H7 (cell line): ENCODE measurements around the gene ZFP36L2. TPM values are rescaled to one million over a fixed set of nuclear protein-coding genes. Genes with fewer than 3 reads are reported as not detected.
"Not testable (repeated sequence)": the region's sequence is repeated elsewhere in the genome, so short reads cannot be mapped to it uniquely, and the experiment has no call there.

ENCODE experiments used
- DNase-seq: peaks from one replicate; pipeline ENCODE4 v3.0.0; 2012
- H3K27me3 ChIP-seq: 2 replicates; pipeline ENCODE4 v1.6.0; 2011; ENCODE audit warnings: mild to moderate bottlenecking, low read length; ENCODE audit not compliant: control insufficient read depth, insufficient read depth
- H3K36me3 ChIP-seq: replicated peaks from 2 replicates; pipeline ENCODE4 v1.5.1; 2011; ENCODE audit warnings: low read length; ENCODE audit not compliant: control insufficient read depth, insufficient read depth
- H3K4me3 ChIP-seq: 2 replicates; pipeline ENCODE4 v1.5.1; 2011; ENCODE audit warnings: low read depth, mild to moderate bottlenecking, control low read depth, low read length, moderate library complexity; ENCODE audit not compliant: insufficient read depth
- total RNA-seq: library from RNA; depleted of rRNA; stranded (reverse); fragments of >200 nt; shearing (Covaris generic); gene quantifications from 2 replicates; pipeline ENCODE4 v1.2.3, GENCODE V29; 2014

The ZFP36L2 gene
- total RNA-seq, 1 experiment from 2014 or later, result 9.5 TPM

DNA sequence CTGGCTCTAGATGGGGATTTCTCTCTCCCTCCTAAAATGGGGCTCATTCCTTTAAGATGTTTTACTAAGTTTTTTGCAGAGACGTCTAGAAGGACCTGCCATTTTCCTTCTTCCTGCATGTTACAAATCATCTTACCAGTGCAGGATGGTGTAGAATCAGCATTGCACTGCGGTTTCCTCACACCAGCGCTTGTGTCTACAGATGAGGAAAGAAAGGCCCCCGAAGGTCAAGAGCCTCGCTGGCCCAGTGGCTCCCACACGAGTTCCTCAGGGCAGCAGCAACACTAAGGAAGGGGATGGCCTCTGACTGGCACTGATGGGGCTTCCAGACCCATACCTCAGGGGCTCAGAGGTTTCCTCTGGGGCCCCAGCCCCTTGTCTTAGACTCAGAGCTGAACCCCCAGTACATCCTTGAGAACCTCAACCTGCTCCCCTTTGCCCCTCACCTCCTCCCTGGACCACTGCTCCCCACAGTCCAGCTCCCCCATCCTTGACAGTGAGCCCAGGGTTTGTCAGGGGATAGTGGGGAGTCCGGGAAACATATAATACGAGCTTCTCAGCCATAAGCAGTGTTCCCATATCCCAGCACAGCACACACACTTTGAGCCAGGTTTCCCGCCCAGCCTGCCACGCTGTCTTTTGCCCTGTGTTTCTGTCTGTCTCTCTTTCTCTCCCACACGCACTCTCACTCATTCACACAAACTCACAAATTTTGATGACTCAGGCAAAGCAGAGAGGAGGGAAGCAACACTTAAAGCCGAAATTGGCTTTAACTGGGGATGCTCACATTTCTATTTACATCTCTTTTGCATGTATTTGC lies 29.4 kb downstream of the ZFP36L2 start:
- no peak for DNase-seq
- H3K36me3 ChIP-seq, result no peaks in the 10 kb centered on the region
- no peaks in the 10 kb centered on the region for H3K27me3 ChIP-seq
- H3K4me3 ChIP-seq, result no peak overlapping the region

DNA sequence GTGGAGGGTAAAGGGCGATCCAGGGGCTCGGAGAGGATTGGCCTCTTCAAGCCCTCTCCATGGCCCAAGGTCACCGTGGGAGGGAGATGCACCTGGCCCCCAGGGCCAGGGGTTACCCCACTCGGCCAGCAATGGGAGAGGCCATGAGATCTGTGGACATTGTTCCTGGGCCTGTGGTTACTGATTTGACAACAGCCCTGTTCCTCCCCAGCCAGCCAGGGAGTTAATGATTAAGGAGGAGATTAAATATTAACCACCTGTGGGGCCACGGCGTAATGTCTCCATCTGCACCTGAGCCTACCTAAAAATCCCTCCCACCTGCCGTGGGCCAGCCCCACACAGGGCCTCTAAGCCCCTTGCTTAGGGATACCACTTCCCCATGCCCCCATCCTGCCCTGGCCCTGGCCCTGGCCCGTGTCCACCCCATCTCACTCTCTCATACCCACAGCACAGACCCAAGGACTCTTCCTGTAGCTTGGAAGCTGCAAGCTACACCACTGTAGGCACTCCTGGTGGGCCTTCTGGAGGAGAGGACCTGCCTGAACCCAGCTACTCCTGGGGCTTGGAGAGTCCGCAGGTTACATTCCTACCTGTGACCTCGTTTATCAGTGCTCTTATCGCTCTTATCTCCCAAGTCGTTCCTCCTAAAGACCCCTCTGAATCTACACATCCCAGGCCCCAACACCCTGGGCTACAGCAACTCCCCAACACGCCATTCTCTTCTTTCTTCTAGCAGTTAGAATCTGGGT lies 32.1 kb downstream of the ZFP36L2 start:
- DNase-seq, result no peak
- H3K4me3 ChIP-seq, result no peak overlapping the region
- no peaks in the 10 kb centered on the region for H3K36me3 ChIP-seq
- no peaks in the 10 kb centered on the region for H3K27me3 ChIP-seq

DNA sequence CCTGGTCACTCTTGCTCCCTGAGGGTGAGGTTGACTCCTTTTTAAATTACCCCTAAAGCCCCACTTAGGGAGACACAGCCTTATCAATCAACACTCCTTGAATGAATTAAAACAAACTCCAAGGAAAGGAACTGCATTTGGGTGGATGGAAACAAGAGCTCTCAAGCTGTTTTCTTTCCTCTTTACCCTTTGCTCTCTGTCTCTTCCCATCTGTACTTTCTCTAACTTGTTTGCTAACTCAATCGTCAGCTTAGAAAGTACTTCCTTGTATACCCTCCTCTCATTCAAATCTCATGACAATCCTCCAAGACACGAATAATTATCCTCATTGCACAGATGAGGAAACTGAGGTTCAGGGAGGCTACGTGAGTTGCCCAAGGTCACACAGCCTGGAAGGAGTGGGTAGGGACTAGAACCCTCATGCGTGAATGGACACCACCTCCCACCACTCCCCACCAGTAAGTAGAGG lies 32.7 kb downstream of the ZFP36L2 start:
- no peaks in the 10 kb centered on the region for H3K36me3 ChIP-seq

DNA sequence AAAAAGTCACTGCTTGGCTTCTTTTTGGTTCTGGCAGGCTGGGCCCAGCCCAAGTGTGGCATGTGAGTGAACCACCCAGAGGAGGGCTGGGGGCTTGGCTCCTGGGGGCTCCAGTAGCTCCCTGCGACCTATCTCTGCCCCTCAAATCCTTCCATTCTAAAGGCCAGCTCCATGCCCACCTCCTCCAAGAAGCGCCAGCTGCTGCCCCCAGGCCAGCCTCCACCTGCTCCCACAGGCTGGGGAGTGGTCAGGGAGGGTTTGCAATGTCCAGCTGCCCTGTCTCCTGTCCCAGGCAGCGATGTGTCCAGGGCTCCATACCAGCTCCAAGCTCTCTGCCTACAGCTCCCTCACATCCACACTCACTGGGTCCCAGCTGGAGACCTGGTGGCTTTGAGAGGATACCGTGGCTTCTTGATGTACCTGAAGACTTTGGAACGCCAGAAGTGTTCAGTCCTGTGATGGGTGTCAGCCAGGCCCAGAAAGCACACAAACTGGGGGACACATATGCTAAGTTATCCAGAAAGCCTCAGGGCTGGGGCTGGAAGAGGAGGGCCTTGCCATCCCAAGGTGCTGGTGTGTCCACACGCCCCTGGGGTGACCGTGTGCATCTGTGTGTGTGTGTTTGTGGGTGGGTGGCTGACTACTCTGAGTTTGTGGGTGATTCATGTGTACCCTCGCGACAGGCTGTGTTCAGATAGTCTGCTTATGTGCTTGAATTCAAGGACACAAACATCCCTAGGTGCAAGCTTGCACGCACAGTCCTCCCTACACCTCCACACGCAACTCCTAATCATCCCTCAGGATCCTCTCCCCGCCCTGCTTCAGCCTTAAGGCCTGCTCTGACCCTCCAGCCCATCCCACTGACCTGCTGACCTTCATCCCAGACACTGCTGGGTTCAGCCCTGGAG lies 33.4 kb downstream of the ZFP36L2 start:
- Histone ChIP-seq H3K36me3 (no peaks in the 10 kb centered on the region), H3K27me3 (no peaks in the 10 kb centered on the region), H3K4me3 (no peak overlapping the region)
- DNase-seq, result no peak

More for the DNA sequence above, 32.7 kb downstream of the ZFP36L2 start:
- Histone ChIP-seq H3K4me3 (no peak overlapping the region), H3K27me3 (no peaks in the 10 kb centered on the region)
- DNase-seq, result no peak

DNA sequence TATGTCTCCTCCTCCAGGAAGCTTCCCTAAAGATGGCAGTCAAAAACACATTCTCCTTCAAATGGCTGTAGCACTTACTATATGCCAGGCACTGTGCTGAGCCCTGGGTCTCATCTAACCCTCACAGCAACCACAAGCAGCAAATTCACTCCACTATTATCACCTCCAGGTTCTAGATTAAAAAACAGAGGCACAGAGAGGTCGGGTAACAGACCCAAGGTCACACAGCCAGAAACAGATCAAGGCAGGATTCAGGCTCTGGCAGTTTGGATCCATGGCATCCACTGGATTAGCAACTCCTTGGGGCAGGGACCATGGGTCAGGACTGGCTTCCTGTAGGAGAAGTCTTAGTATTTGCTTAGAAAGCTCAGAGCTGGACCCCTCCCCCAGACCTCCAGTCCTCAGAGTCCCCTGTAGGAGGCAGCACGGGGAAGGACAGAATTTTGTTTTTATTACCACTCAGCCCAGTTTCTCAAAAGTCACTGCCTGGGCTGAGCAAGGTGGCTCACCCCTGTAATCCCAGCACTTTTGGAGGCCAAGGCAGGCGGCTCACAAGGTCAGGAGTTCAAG lies 34.4 kb downstream of the ZFP36L2 start:
- DNase-seq, result peak; percentile 87

DNA sequence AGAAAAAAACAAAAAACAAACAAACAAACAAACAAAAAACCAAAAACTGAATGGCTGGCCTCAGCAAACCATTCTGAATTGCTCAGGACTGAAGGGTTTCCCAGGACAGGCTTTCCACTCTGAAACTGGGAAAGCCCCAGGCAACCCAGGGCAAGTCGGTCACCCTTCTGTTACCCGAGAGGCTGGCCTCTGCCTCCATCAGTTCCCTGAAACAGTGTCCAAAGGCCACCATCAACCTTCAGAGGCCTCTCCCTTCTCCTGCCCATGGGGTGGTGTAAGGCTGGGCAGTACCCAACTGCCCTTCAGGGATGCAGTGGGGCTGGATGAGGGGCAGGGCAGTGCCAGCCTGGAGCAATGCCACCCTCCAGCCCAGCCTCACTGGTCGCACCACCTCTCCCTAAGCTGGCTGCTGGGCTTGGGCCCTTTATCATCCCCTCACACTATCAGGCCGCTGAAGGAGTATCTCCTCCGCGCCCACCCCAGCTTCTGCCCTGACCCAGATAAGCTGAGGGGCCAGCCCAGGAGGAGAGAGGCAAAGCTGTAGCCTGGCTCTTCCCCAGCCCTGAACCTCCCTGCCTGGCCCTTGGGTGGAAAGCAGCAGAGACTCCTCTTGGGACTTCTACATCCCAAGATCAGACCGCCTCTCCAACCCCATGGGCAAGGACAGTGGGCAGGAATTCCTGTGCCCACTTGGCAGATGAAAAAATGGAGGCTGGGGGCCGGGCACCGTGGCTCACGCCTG lies 35.9 kb downstream of the ZFP36L2 start:
- H3K4me3 ChIP-seq, result no peak overlapping the region
- no peak for DNase-seq
- H3K27me3 ChIP-seq, result no peaks in the 10 kb centered on the region

More for the DNA sequence above, 34.4 kb downstream of the ZFP36L2 start:
- H3K36me3 ChIP-seq, result no peaks in the 10 kb centered on the region
- no peak overlapping the region for H3K4me3 ChIP-seq
- H3K27me3 ChIP-seq, result no peaks in the 10 kb centered on the region

DNA sequence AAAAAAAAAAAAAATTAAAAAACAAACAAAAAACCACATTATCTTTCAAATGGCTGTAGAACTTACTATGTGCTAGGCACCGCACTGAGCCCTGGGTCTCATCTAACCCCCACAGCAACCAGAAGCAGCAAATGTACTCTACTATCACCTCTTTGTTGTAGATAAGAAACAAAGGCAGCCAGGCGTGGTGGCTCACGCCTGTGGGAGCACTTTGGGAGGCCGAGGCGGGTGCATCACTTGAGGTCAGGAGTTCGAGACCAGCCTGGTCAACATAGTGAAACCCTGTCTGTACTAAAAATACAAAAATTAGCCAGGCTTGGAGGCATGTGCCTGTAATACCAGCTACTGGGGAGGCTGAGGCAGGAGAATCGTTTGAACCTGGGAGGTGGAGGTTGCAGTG lies 36.5 kb downstream of the ZFP36L2 start:
- not testable (repeated sequence) for DNase-seq, H3K36me3 ChIP-seq, H3K27me3 ChIP-seq, H3K4me3 ChIP-seq

More for the DNA sequence above, 35.9 kb downstream of the ZFP36L2 start:
- H3K36me3 ChIP-seq, result no peaks in the 10 kb centered on the region

DNA sequence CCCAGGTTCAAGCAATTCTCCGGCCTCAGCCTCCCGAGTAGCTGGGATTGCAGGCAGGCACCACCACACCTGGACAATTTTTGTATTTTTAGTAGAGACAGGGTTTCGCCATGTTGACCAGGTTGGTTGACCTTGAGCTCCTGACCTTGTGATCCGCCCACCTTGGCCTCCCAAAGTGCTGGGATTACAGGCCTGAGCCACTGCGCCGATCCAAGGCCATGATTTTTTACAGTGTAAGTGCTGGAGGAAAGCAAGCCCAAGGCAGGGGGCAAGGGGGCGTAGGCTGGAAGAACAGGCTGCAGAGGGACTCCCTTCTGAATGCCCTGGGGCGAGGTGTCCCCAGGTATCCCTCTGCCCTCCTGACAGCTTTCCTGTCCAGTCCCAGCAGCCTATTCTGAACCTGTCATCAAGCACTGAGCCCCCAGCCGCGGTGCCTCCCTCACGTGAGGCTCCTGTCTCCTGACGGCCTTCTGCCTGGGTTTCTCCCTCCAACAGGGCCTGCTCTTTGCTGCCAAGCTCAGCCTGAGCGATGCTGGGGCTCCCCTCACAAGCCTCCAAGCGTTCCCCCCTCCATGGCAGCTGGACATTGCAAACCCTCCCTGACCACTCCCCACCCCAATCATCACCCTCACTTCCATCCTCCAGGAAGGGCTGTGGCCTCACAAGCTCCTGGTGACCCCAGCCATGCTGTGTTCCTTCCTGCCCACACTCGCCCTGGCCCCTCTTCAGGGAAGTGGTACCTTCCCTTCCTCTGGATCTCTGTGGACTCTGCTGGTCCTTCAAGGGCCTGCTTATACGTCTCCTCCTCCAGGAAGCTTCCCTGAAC lies 37.6 kb downstream of the ZFP36L2 start:
- Histone ChIP-seq H3K27me3 (no peaks in the 10 kb centered on the region), H3K4me3 (no peak overlapping the region), H3K36me3 (no peaks in the 10 kb centered on the region)
- DNase-seq, result no peak

DNA sequence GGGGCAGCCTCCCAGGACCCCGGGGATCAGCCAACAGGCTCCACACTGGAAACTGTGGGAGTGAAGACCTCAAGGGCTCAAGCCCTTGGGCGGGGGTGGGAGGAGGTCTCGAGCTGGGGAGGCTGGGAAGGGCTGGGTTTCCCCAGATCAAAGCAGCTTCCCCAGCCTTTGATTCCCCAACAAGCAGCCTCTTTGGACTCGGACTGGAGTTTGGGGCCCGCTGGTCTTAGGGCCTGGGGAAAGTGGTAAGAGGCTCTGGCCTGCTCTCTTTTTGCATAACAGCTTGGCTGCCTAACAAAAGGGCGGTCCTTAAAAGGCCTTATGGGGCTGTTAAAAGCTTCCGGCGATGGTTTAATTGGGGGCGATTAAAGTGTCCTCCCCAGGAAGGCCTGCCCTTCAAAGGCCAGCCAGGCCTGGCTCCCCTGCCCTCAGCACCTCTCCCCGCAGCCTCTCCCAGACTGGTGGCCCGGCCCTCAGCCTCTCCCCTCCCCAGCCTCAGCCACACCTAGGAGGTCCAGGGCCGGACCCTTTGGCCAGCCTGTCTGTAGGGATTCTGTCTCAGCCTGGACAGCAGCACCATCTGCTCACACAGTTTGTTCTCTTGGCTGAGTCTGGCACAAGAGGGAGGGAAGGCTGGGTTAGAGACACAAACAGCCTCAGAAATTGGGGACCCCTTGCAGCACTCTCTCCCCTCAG lies 39.6 kb downstream of the ZFP36L2 start:
- peak; percentile 73 for DNase-seq
- no peak overlapping the region for H3K4me3 ChIP-seq
- H3K36me3 ChIP-seq, result no peaks in the 10 kb centered on the region
- no peaks in the 10 kb centered on the region for H3K27me3 ChIP-seq

DNA sequence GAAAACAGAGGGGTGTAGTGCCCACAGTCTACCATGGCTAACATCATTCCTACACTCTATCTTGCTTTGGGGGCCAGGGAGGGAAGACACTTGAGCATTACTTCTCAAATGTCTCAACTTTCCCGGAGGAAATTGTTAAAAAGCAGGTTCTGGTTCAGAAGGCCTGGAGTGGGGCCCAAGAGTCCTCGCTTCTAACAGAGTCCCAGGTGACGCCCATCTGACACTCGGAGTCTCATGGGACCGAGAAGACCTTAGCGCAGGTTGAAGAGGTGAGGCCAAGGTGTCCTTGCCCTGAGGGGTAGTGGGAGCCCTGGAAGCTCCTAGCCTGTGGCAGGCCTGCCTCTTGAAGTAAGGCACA lies 40.1 kb downstream of the ZFP36L2 start:
- Histone ChIP-seq H3K36me3 (no peaks in the 10 kb centered on the region), H3K27me3 (no peaks in the 10 kb centered on the region), H3K4me3 (no peak overlapping the region)
- no peak for DNase-seq

DNA sequence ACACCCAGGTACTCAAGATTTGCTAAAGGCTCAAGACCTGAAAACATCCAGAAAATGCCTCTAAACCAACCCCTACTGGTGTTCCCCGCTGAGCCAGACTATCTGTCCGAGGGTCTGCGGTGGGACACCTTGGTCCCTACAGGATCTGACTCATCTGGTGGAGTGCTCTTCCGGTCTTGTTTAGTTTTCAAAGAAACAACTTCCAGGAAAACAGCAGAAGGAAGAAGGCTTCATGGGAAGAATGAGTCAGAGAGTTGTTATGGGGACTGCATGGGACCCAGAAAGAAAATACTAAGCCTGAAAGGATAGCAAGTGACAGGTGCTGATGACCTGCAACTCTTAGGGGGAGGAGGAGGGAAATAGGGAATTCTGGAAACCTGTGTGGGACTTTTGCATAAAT lies 41.3 kb downstream of the ZFP36L2 start:
- H3K36me3 ChIP-seq, result no peaks in the 10 kb centered on the region
- H3K27me3 ChIP-seq, result no peaks in the 10 kb centered on the region
- no peak for DNase-seq
- no peak overlapping the region for H3K4me3 ChIP-seq

DNA sequence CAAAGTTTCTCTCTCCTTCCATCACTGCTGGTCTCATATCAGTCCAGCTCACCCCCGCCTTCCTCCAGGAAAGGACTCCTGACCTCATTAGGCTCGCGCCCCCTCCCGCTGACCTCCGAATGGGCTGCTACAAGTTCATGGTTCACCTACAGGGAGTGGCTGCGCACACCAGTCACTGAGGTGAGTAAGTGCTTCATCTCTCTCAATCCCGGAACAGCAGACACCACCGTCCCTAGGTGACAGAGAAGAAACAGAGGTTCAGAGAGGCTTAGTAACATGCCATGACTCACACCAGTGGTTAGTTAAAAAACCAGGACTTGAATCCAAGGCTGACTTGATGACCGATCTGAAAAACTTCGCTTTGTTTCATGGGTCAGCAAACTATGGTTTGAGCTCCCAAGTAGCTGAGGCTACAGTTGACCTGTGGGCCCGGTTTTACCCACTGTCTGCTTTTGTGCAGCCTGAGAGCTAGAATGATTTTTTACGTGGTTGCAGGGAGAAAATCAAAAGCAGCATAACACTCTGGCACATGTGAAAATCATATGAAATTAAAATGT lies 42.0 kb downstream of the ZFP36L2 start:
- DNase-seq, result no peak
- Histone ChIP-seq H3K4me3 (no peak overlapping the region), H3K36me3 (no peaks in the 10 kb centered on the region), H3K27me3 (no peaks in the 10 kb centered on the region)
